GM12891 (cell line): Measurements from ENCODE around the gene DIS3L2.

Source experiments
- POLR2A ChIP-seq: IDR thresholded peaks from 2 replicates; pipeline ENCODE4 v1.6.1; 2011; ENCODE audit warnings: low read depth, low read length, control low read depth
- POLR2AphosphoS5 ChIP-seq: IDR thresholded peaks from 2 replicates; pipeline ENCODE4 v1.6.1; 2011; ENCODE audit warnings: low read depth, low read length, control low read depth
- TAF1 ChIP-seq: IDR thresholded peaks from 2 replicates; pipeline ENCODE4 v1.6.1; 2011; ENCODE audit warnings: low read depth, low read length, control low read depth

- TF ChIP-seq POLR2A, result no peak
- TF ChIP-seq POLR2AphosphoS5, result no peak
- no peak for TF ChIP-seq TAF1
Measured at GRCh38 chr2:232236200-232236599, 274.7 kb downstream of the DIS3L2 start.
